Body of pancreas (tissue), 4 donors: Measurements from ENCODE around the gene HABP4.

Experiments used
- CTCF ChIP-seq, 7 experiments: fragments of 450-650 bp in 4 of 7; fragments of 200-600 bp in 3 of 7; sonication (generic) in 3 of 7; IDR thresholded peaks; one replicate each; pipeline ENCODE4 v1.5.1; 2016 to 2019; ENCODE audit warnings: antibody characterized with exemption in 7 of 7
- POLR2A ChIP-seq, 3 donors: fragments of 450-650 bp; IDR thresholded peaks; one replicate each; pipeline ENCODE4 v1.6.1; 2016; ENCODE audit warnings: antibody characterized with exemption in 3 of 3, mild to moderate bottlenecking in 2 of 3

- TF ChIP-seq CTCF (IDR thresholded peaks at IDR 0.05) (no peak), POLR2A (IDR thresholded peaks at IDR 0.05) (no peak)
Measured at GRCh38 chr9:96500696-96501632, 51.0 kb downstream of the HABP4 start.
